NB4 (cell line): ENCODE data around the gene WNT3.

Source experiments
- CTCF ChIP-seq: IDR thresholded peaks from one replicate; pipeline ENCODE4 v1.5.1; 2012; ENCODE audit warnings: low read depth, low read length
- MYC ChIP-seq: IDR thresholded peaks from 2 replicates; pipeline ENCODE4 v1.6.1; 2011; ENCODE audit warnings: low read depth, low read length
- POLR2A ChIP-seq: IDR thresholded peaks from 2 replicates; pipeline ENCODE4 v1.6.1; 2011; ENCODE audit warnings: mild to moderate bottlenecking; ENCODE audit not compliant: insufficient read length; ENCODE audit errors: extremely low read depth

DNA sequence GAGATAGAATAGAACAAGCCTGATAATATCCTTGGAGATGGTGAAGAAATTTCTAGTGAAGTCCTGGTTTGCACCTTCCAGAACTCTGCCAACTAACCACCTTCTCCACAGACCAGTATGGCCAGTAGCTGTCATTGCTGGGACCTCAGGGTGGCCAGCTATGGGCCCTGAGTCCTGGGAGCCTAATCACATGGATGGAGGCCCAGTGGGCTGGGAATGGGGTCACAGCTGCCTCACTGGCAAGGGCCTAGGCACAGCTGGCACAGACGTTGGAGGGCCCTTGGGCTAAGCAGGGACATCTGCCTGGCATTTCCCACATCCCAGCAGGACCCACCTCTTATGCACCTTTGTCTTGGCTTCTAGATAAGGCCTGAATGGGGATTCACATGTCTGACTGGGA, 7.6 kb upstream of the WNT3 start:
- no peak for TF ChIP-seq POLR2A
- no peak for TF ChIP-seq CTCF
- no peak for TF ChIP-seq MYC
